HUES6 (cell line): ENCODE measurements around the gene CTBP2.
"Not testable (repeated sequence)": the region's sequence is repeated elsewhere in the genome, so short reads cannot be mapped to it uniquely, and the experiment has no call there.

Source experiments
- H3K27ac ChIP-seq: 2 replicates; pipeline ENCODE4 v1.7.0; 2013; ENCODE audit warnings: low read depth, mild to moderate bottlenecking, low read length, inconsistent platforms
- H3K27me3 ChIP-seq: 2 replicates; pipeline ENCODE4 v1.6.1; 2013; ENCODE audit warnings: low read length; ENCODE audit not compliant: control insufficient read depth, insufficient read depth
- H3K36me3 ChIP-seq: 2 replicates; pipeline ENCODE4 v1.6.1; 2013; ENCODE audit warnings: low read length; ENCODE audit not compliant: control insufficient read depth, insufficient read depth
- H3K4me1 ChIP-seq: 2 replicates; pipeline ENCODE4 v1.6.1; 2013; ENCODE audit warnings: low read length; ENCODE audit not compliant: control insufficient read depth, insufficient read depth
- H3K4me3 ChIP-seq: 2 replicates; pipeline ENCODE4 v1.5.1; 2013; ENCODE audit warnings: low read depth, low read length
- H3K9ac ChIP-seq: one replicate; pipeline ENCODE4 v1.6.1; 2013; ENCODE audit warnings: mild to moderate bottlenecking, low read length
- H3K9me3 ChIP-seq: 2 replicates; pipeline ENCODE4 v1.6.1; 2013; ENCODE audit warnings: low read depth, low read length; ENCODE audit not compliant: control insufficient read depth, insufficient read depth

The CTBP2 gene

GRCh38 chr10:125150376-125151083 is 9.8 kb downstream of the CTBP2 start:
- H3K27me3 ChIP-seq, H3K9me3 ChIP-seq: not testable (repeated sequence)
- Histone ChIP-seq H3K27ac (peak overlapping the region; percentile 81; the same call in 1 of the 2 replicates), H3K9ac (peak overlapping the region; percentile 77), H3K36me3 (peaks cover 30% of the 10 kb centered on the region), H3K4me1 (peaks cover 80% of the 10 kb centered on the region), H3K4me3 (peak overlapping the region; percentile 95; the same call in 1 of the 2 replicates)

- Histone ChIP-seq H3K4me3 (peak overlapping the region; percentile 95; the same call in 1 of the 2 replicates), H3K9me3 (no peaks in the 10 kb centered on the region), H3K36me3 (peaks cover 30% of the 10 kb centered on the region), H3K27ac (peak overlapping the region; percentile 55; the same call in 1 of the 2 replicates), H3K9ac (no peak overlapping the region), H3K27me3 (no peaks in the 10 kb centered on the region), H3K4me1 (peaks cover 82% of the 10 kb centered on the region)
Measured at GRCh38 chr10:125149680-125150047, 10.7 kb downstream of the CTBP2 start.

DNA sequence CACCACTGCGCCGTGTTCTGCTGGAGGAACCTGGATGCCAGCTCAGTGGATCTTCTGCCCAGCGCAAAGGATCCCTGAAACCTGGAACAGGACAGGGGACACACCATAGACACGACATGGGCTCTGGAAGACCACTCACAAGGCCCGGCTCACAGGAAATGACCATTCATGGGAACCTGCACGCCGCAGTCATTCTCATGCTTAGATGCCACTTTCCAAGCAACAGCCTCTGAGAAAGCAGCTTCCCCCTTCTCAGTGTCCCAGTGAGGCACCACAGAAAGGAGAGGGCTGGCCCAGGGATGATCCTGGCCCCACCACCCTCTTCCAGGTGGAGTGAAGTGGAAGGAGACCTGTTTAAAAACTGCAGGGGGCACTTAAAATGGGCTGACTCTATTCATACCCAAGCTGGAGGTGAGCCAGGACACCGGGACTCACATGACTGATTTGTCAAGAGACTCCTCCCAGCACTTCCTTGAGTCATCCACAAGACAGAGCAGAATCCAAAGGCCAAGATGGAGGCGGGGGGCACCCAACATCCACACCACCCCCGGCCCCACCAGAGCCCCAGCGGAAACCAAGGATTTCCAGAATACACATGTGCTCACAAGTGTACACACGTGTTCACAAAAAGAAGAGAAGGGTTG is 11.2 kb downstream of the CTBP2 start:
- Histone ChIP-seq H3K4me3 (peak overlapping the region; percentile 95; the same call in 1 of the 2 replicates), H3K9me3 (no peaks in the 10 kb centered on the region), H3K9ac (peak overlapping the region; percentile 27), H3K36me3 (peaks cover 30% of the 10 kb centered on the region), H3K27me3 (no peaks in the 10 kb centered on the region), H3K27ac (peak overlapping the region; percentile 55; the same call in 1 of the 2 replicates), H3K4me1 (peaks cover 82% of the 10 kb centered on the region)

GRCh38 chr10:125148528-125148927 is 11.8 kb downstream of the CTBP2 start:
- Histone ChIP-seq H3K9ac (peak overlapping the region; percentile 27), H3K27me3 (no peaks in the 10 kb centered on the region), H3K9me3 (no peaks in the 10 kb centered on the region), H3K27ac (no peak overlapping the region), H3K4me1 (peaks cover 82% of the 10 kb centered on the region), H3K4me3 (no peak overlapping the region), H3K36me3 (peaks cover 30% of the 10 kb centered on the region)

DNA sequence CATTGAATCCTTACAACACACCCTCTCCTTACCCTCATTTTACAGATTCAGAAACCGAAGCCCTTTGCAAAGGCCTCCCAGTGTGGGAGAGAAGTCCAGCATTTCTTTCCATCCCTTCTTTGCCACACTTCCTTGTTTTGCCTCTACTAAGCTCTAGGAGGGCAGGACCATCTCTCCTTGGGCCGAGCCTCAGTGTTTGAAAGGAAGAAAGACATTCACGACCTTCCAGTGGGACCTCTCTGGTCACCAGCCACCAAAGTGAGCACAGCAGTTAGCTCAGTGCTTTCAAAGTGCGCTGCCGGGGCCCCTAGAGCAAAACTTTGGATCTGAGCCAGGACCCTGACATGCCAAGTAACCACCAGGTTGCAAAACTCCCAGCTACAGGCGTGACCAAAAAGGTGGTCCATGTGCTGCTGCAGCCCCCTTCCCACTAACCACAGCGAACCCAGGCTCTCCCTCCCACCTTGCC is 12.4 kb downstream of the CTBP2 start:
- no peak overlapping the region for H3K27ac ChIP-seq
- no peaks in the 10 kb centered on the region for H3K9me3 ChIP-seq
- no peak overlapping the region for H3K4me3 ChIP-seq
- H3K27me3 ChIP-seq = no peaks in the 10 kb centered on the region
- H3K4me1 ChIP-seq = peaks cover 82% of the 10 kb centered on the region
- no peak overlapping the region for H3K9ac ChIP-seq
- peaks cover 30% of the 10 kb centered on the region for H3K36me3 ChIP-seq

- no peak overlapping the region for H3K27ac ChIP-seq
- H3K4me1 ChIP-seq = peaks cover 84% of the 10 kb centered on the region
- no peak overlapping the region for H3K9ac ChIP-seq
- H3K27me3 ChIP-seq = no peaks in the 10 kb centered on the region
- H3K9me3 ChIP-seq = no peaks in the 10 kb centered on the region
- H3K36me3 ChIP-seq = peaks cover 35% of the 10 kb centered on the region
- no peak overlapping the region for H3K4me3 ChIP-seq
Measured at GRCh38 chr10:125146791-125147579, 13.4 kb downstream of the CTBP2 start.

- Histone ChIP-seq H3K4me3 (no peak overlapping the region), H3K27ac (no peak overlapping the region), H3K27me3 (no peaks in the 10 kb centered on the region), H3K36me3 (peaks cover 34% of the 10 kb centered on the region), H3K4me1 (peaks cover 83% of the 10 kb centered on the region), H3K9me3 (no peaks in the 10 kb centered on the region), H3K9ac (no peak overlapping the region)
Measured at GRCh38 chr10:125145636-125146035, 14.7 kb downstream of the CTBP2 start.

DNA sequence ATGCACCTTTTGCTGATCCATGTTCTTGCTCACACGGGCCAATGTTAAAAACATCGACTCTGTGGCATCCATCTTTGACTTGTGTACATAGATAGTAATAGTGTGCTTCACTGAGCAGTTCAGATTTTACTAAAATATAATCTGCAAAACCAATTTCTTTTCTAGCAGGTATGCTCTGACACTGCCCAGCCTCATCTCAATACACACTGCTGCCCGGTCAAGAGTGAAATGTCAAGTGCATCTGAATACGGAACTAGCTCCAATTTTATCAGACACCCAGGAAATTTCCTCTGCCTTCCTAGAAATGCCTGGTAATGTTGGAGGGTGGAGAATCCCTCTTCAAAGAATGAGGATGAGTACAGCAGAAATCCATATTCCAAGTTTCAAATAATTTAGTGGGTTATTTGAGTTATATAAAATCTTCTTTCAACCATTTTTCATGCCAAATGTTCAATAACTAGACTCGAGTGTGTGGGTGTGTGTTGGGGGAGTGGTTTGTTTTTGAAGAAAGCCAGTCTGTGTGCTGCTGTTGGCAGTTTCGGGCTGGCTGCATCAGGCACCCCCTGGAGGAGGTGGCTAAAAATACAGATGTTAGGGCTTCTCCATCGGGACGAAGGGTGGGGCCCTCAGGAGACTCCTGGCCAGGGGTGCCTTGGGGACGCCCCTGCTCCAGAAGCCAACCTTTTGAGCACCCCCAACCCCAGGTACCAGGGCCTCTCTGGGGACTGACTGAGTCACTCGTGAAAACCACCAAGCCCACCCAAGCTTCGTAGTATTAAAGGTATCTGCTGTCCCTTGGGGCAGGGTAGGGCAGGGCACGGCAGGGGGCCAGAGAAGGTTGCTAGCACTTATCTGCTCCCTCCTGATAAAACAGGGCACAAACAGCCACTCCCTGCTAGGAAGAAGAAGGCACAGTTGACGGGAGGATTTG is 15.4 kb downstream of the CTBP2 start:
- H3K9ac ChIP-seq = no peak overlapping the region
- H3K27ac ChIP-seq = no peak overlapping the region
- H3K9me3 ChIP-seq = no peaks in the 10 kb centered on the region
- H3K27me3 ChIP-seq = no peaks in the 10 kb centered on the region
- H3K4me1 ChIP-seq = peaks cover 76% of the 10 kb centered on the region
- peaks cover 31% of the 10 kb centered on the region for H3K36me3 ChIP-seq
- no peak overlapping the region for H3K4me3 ChIP-seq

- H3K27ac ChIP-seq = no peak overlapping the region
- no peaks in the 10 kb centered on the region for H3K9me3 ChIP-seq
- peaks cover 25% of the 10 kb centered on the region for H3K36me3 ChIP-seq
- H3K4me3 ChIP-seq = no peak overlapping the region
- no peak overlapping the region for H3K9ac ChIP-seq
- H3K4me1 ChIP-seq = peaks cover 72% of the 10 kb centered on the region
- no peaks in the 10 kb centered on the region for H3K27me3 ChIP-seq
Measured at GRCh38 chr10:125144206-125144605, 16.2 kb downstream of the CTBP2 start.

DNA sequence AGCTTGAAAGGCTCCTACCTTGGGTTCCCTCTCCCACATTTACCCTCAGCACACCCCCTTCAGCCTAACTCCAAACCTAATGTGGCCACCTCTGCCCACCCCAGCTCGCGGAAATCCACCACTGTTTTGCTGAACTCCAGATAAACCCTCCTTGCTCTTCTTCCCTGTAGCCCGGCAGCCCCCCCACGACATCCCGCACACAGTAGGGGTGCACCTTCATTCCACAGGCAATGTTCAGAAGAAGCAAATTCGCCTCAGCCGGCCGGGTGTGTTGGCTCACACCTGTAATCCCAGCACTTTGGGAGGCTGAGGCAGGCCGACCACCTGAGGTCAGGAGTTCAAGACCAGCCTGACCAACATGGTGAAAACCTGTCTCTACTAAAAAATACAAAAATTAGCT is 17.4 kb downstream of the CTBP2 start:
- Histone ChIP-seq H3K9me3 (no peaks in the 10 kb centered on the region), H3K9ac (no peak overlapping the region), H3K27me3 (no peaks in the 10 kb centered on the region), H3K36me3 (peaks cover 30% of the 10 kb centered on the region), H3K27ac (no peak overlapping the region), H3K4me1 (peaks cover 70% of the 10 kb centered on the region), H3K4me3 (no peak overlapping the region)
